Calu3 (cell line): ENCODE data around the gene WHRN. TPM values are rescaled to one million over a fixed set of nuclear protein-coding genes. Genes with fewer than 3 reads are reported as not detected.
A peak's percentile ranks its signal among the peaks of the same experiment; 100 is the strongest.

Experiments
- BruUV-seq: library from RNA; stranded (reverse); fragments of 400-500 nt; replicated peaks from 2 replicates; lab custom pipeline; 2021; lab: Mats Ljungman, UMichigan
- CTCF ChIA-PET: fragments of 300-600 bp; sonication (Branson Sonifier 250); formaldehyde crosslinking; loops from one replicate; lab custom pipeline; 2022; ENCODE audit warnings: antibody characterized with exemption; lab: Charles Lee
- DNase-seq: peaks from one replicate; pipeline ENCODE4 v3.0.0; 2022
- H3K27ac Mint-ChIP-seq: one replicate; pipeline ENCODE4 v1.8.0; 2022; ENCODE audit warnings: mixed read lengths; ENCODE audit not compliant: unreplicated experiment
- H3K27me3 Mint-ChIP-seq: one replicate; pipeline ENCODE4 v1.8.0; 2022; ENCODE audit warnings: mixed read lengths; ENCODE audit not compliant: unreplicated experiment
- H3K36me3 Mint-ChIP-seq: one replicate; pipeline ENCODE4 v1.8.0; 2022; ENCODE audit warnings: mild to moderate bottlenecking, moderate library complexity, mixed read lengths; ENCODE audit not compliant: insufficient read depth, unreplicated experiment
- H3K4me1 Mint-ChIP-seq: one replicate; pipeline ENCODE4 v1.8.0; 2022; ENCODE audit warnings: mild to moderate bottlenecking, low read depth, mixed read lengths; ENCODE audit not compliant: unreplicated experiment
- H3K4me3 Mint-ChIP-seq: one replicate; pipeline ENCODE4 v1.8.0; 2022; ENCODE audit warnings: mild to moderate bottlenecking, low read depth, moderate library complexity, mixed read lengths; ENCODE audit not compliant: unreplicated experiment
- H3K9me3 Mint-ChIP-seq: one replicate; pipeline ENCODE4 v1.8.0; 2022; ENCODE audit warnings: low read depth, mixed read lengths; ENCODE audit not compliant: unreplicated experiment
- CTCF ChIP-seq: fragments of 200-600 bp; IDR thresholded peaks from one replicate; pipeline ENCODE4 v1.8.0; 2022; ENCODE audit warnings: antibody characterized with exemption; ENCODE audit not compliant: unreplicated experiment
- intact Hi-C: fragments of 100-400 bp; cut with micrococcal nuclease; formaldehyde crosslinking; loops from one replicate; pipeline ENCODE4 v1.10.0; 2022; ENCODE audit not compliant: unreplicated experiment
- total RNA-seq: library from RNA; stranded (reverse); gene quantifications from 2 replicates; pipeline ENCODE4 v1.2.3, GENCODE V29; 2022

The WHRN gene
- total RNA-seq, 1 experiment from 2014 or later: 4.9 TPM

GRCh38 chr9:114400219-114400618, 105.1 kb downstream of the WHRN start:
- Mint-ChIP-seq H3K36me3 (peaks cover 19% of the 10 kb centered on the region), H3K27me3 (no peaks in the 10 kb centered on the region), H3K27ac (no peak overlapping the region), H3K4me1 (no peaks in the 10 kb centered on the region), H3K9me3 (no peaks in the 10 kb centered on the region), H3K4me3 (no peak overlapping the region)
- intact Hi-C loops: loop anchor here (10.0 kb wide), 1 partner anchor 615 kb away; no protein-coding TSS in a partner anchor
- CTCF ChIA-PET: interaction anchor here (0.7 kb wide), 1 partner anchor 277 kb away, joined by 3 read pairs; no protein-coding TSS in a partner anchor
- no peak for DNase-seq
- no peak for TF ChIP-seq CTCF
- BruUV-seq: no TSS peak

- Mint-ChIP-seq H3K27me3 (no peaks in the 10 kb centered on the region), H3K4me3 (no peak overlapping the region), H3K4me1 (no peaks in the 10 kb centered on the region), H3K9me3 (no peaks in the 10 kb centered on the region), H3K27ac (no peak overlapping the region), H3K36me3 (peaks cover 19% of the 10 kb centered on the region)
- intact Hi-C loops: no loop called here
- TF ChIP-seq CTCF: no peak
- CTCF ChIA-PET: no interaction called here
- no peak for DNase-seq
- BruUV-seq: no TSS peak
Observed at GRCh38 chr9:114399381-114399780, 105.9 kb downstream of the WHRN start.

GRCh38 chr9:114397848-114398605, 107.2 kb downstream of the WHRN start:
- TF ChIP-seq CTCF: no peak
- no peaks in the 10 kb centered on the region for H3K9me3 Mint-ChIP-seq
- peak overlapping the region; percentile 70 for H3K4me3 Mint-ChIP-seq
- CTCF ChIA-PET: interaction anchor here (0.7 kb wide), 1 partner anchor 42 kb away, joined by 4 read pairs; no protein-coding TSS in a partner anchor
- H3K27ac Mint-ChIP-seq: peak overlapping the region; percentile 60
- H3K4me1 Mint-ChIP-seq: peaks cover under 1% of the 10 kb centered on the region
- no TSS peak for BruUV-seq
- DNase-seq: peak; percentile 94
- H3K27me3 Mint-ChIP-seq: no peaks in the 10 kb centered on the region
- intact Hi-C loops: no loop called here
- H3K36me3 Mint-ChIP-seq: peaks cover 19% of the 10 kb centered on the region

GRCh38 chr9:114397219-114397847, 107.9 kb downstream of the WHRN start:
- H3K4me1 Mint-ChIP-seq: peaks cover 7% of the 10 kb centered on the region
- TSS peak; percentile 37 for BruUV-seq
- H3K27me3 Mint-ChIP-seq: no peaks in the 10 kb centered on the region
- no peaks in the 10 kb centered on the region for H3K9me3 Mint-ChIP-seq
- intact Hi-C loops: no loop called here
- DNase-seq: peak; percentile 6
- H3K27ac Mint-ChIP-seq: peak overlapping the region; percentile 60
- H3K4me3 Mint-ChIP-seq: peak overlapping the region; percentile 70
- TF ChIP-seq CTCF: no peak
- CTCF ChIA-PET: no interaction called here
- peaks cover 19% of the 10 kb centered on the region for H3K36me3 Mint-ChIP-seq
